Measurements from ENCODE around the gene GSX1. TPM values are rescaled to one million over a fixed set of nuclear protein-coding genes. Genes with fewer than 3 reads are reported as not detected.
A peak's percentile ranks its signal among the peaks of the same experiment; 100 is the strongest.

The GSX1 gene
- total RNA-seq, 2 donors from 2014 or later: not detected

DNA sequence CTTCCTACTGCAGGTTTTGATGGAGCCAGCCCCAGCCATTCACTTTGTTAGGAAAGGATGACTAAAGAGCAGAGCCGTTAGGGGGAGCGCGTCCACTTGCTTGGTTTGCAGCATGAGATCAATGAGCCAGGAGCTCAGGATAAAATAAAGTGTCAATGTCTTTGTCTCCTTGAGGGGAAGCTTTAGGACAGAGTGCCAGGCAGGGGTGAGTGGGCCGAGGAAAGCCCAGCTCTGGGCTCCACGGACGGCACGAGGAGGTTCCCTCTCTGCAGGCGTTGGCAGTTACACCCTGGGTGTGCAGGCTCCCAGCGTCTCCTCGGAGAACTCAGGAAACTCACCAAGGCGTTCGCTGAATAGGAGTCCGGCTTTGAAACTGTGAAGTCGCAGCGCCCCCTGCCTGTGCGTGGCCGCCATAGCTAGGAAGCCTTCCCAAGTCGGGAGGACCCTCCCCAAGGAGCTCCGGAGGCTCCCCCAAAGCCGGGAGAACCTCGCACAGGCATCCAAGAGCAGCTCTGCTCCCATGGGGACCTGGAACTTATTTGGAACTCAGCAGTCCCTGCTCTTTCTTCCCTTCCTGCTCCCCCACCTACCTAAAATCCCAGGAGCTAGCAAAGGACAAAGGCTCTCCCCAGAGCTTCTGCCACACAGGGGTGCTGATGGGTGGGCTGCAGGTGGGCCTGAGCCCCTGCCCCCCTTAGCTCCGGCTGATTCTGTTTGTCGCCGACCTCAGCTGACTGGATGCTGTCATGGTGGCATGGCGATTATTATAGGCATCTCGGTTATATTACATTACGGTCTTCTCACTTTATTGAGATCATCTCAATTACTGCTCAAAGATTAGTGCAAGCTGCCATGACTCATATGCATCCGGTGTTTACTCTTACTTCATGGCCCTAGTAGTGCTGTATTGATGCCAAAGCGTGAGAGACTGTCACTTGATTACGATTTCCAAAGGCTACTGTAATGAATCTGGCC lies 34.4 kb downstream of the GSX1 start:
- DNase-seq (peak; percentile 49 to 59 (median 59)), ATAC-seq (peak; percentile 69)
- Mint-ChIP-seq H3K27me3 (peaks cover 85% of the 10 kb centered on the region), H3K4me3 (no peak overlapping the region), H3K36me3 (ENCODE audit: low read depth) (peaks cover 4% of the 10 kb centered on the region), H3K27ac (no peak overlapping the region), H3K4me1 (peaks cover 4% of the 10 kb centered on the region)
- no peaks in the 10 kb centered on the region for H3K9me3 ChIP-seq (ENCODE audit: control insufficient read depth, low read length, poor library complexity, severe bottlenecking)

DNA sequence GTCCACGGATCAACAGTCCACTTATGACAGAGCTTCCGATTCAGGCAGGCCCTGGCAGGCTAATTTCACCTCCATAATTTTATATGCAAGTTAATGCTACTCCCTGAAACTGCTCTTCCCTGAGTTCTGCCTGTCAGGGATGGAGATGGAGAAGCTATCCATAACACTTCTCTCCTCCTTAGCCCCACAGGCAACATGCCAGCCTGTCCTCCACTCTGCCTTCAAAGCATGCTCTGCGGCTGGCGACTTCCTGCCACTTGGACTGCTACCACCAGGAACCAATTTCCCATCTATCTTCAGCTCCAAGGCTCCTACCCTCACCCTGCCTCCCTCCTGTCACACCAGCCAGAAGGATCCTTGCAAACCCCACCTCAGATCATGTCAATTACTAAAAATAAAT lies 35.4 kb downstream of the GSX1 start:
- H3K27me3 Mint-ChIP-seq: peaks cover 86% of the 10 kb centered on the region
- ATAC-seq: no peak

DNA sequence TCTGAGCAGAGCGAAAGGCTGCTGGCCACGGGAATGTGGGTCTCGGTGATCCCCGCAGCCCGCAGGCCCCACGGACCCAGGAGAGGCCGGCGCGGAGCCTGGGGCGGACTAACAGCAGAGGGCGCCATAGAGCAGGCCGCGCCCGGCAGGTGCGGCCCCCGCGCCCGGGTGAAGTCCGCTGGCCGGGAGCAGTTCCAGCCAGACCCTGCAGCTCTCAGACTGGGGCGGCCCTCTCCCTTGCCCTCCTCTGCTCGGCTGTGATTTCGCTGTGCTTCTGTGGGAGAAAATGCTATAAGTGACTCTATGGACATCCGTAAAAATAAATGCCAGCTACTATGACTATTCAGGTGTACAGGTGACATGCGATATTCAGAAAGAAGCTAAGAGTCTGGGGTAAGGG lies 37.7 kb downstream of the GSX1 start:
- H3K27ac Mint-ChIP-seq: no peak overlapping the region
- peaks cover 6% of the 10 kb centered on the region for H3K4me1 Mint-ChIP-seq
- peak; percentile 44 to 61 (median 57) for DNase-seq
- peak overlapping the region; percentile 70 for H3K4me3 Mint-ChIP-seq
- peak; percentile 88 for ATAC-seq
- H3K36me3 Mint-ChIP-seq (ENCODE audit: low read depth): peaks cover 4% of the 10 kb centered on the region
- H3K9me3 ChIP-seq (ENCODE audit: control insufficient read depth, low read length, poor library complexity, severe bottlenecking): no peaks in the 10 kb centered on the region
- peaks cover 83% of the 10 kb centered on the region for H3K27me3 Mint-ChIP-seq

More for the DNA sequence above, 35.4 kb downstream of the GSX1 start:
- H3K9me3 ChIP-seq (ENCODE audit: control insufficient read depth, low read length, poor library complexity, severe bottlenecking): no peaks in the 10 kb centered on the region
- Mint-ChIP-seq H3K36me3 (ENCODE audit: low read depth) (peaks cover 4% of the 10 kb centered on the region), H3K4me3 (no peak overlapping the region), H3K27ac (no peak overlapping the region), H3K4me1 (peaks cover 4% of the 10 kb centered on the region)
- no peak for DNase-seq

DNA sequence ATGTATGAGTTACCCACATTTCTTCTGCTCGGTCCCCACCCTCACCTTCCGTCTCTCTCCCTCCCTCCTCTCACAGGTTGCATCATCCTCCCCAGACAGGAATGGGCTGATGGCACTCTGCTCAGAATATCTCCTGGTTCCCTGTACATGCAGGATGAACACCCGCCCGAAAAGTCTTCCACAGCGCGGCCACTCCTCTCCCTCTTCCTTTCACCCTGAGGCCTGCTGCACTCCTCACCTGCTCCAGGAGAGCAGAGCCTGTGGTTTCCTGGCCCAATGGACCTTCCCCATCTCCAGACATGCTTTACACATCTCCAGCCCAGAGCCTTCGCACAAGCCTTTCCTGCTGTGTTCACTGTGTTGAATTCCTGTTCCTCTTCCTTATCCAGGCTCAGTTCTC lies 40.9 kb downstream of the GSX1 start:
- H3K4me1 Mint-ChIP-seq: peaks cover 6% of the 10 kb centered on the region
- H3K36me3 Mint-ChIP-seq (ENCODE audit: low read depth): peaks cover 5% of the 10 kb centered on the region
- DNase-seq (no peak), ATAC-seq (no peak)
- no peak overlapping the region for H3K4me3 Mint-ChIP-seq
- H3K27me3 Mint-ChIP-seq: peaks cover 76% of the 10 kb centered on the region
- H3K27ac Mint-ChIP-seq: no peak overlapping the region
- no peaks in the 10 kb centered on the region for H3K9me3 ChIP-seq (ENCODE audit: control insufficient read depth, low read length, poor library complexity, severe bottlenecking)

DNA sequence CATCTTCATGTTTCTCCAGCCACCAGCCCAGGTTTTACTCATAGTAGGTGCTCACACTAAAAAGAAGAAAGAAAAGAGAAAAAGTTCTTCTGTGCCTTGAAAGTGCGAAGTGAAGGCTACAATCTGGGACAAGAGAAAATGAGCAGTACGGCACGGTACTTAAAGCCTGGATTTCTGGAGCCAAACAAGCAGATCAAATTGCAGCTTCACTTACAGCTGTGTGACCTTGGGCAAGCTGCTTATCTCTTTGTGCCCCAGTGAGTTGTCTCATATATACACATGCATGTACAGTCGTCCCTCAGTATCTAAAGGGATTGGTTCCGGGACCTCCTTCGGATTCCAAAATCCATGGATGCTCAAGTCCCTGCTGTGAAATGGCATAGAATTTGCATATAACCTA lies 41.8 kb downstream of the GSX1 start:
- H3K4me1 Mint-ChIP-seq: peaks cover 6% of the 10 kb centered on the region
- DNase-seq (no peak), ATAC-seq (no peak)
- no peak overlapping the region for H3K4me3 Mint-ChIP-seq
- no peaks in the 10 kb centered on the region for H3K9me3 ChIP-seq (ENCODE audit: control insufficient read depth, low read length, poor library complexity, severe bottlenecking)
- H3K27me3 Mint-ChIP-seq: peaks cover 76% of the 10 kb centered on the region
- H3K36me3 Mint-ChIP-seq (ENCODE audit: low read depth): peaks cover 5% of the 10 kb centered on the region
- H3K27ac Mint-ChIP-seq: no peak overlapping the region

DNA sequence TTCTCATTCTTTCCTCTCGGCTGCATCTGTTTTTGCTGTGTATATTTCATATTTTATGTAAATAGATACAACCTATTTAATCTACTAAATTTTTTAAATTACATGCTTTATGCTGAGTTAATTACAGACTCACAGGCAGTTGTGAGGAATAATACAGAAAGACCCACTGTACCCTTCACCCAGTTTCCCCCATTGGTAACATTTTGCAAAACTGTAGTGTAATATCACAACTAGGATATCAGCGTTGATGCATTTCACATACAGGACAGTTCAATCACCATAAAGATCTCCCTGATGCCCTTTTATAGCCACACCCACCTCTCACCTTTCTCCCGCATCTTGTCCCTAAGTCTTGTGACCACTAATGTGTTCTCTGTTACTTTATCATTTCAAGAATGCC lies 43.5 kb downstream of the GSX1 start:
- Mint-ChIP-seq H3K27me3 (peaks cover 79% of the 10 kb centered on the region), H3K4me1 (peaks cover 2% of the 10 kb centered on the region), H3K36me3 (ENCODE audit: low read depth) (peaks cover 5% of the 10 kb centered on the region), H3K27ac (no peak overlapping the region), H3K4me3 (no peak overlapping the region)
- DNase-seq (no peak), ATAC-seq (no peak)
- H3K9me3 ChIP-seq (ENCODE audit: control insufficient read depth, low read length, poor library complexity, severe bottlenecking): no peaks in the 10 kb centered on the region

DNA sequence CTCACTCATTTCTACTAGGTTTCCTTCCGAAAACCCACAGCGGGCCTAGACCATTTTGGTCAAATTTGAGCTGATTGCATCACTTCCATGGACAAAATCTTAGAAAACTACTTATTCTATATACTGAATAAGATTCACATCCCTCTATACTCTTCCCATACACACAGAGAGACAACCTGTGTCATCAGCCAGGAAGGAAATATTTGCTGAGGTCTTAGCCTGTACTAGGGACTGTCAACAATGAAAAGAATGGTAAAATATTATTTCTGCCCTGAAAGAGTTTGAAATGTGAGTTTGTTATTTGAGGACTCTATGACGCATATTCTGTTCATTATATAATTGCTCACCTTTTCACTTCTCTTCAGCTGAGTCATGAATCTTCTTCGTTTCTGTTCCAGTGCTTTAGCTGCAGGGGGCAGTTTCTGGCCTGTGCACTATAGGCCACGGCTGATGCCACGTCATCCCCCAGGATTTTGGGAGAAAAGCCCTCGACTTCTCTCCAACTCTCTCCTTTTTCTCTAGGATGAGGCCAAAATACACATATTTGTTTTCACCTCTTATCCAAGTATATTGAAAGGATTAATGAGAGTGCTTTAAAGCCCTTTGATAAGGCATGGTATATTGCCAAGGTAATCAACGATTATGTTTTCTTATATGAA lies 47.7 kb downstream of the GSX1 start:
- peaks cover 81% of the 10 kb centered on the region for H3K27me3 Mint-ChIP-seq
- no peaks in the 10 kb centered on the region for H3K4me1 Mint-ChIP-seq
- H3K36me3 Mint-ChIP-seq (ENCODE audit: low read depth): peaks cover 7% of the 10 kb centered on the region
- H3K9me3 ChIP-seq (ENCODE audit: control insufficient read depth, low read length, poor library complexity, severe bottlenecking): no peaks in the 10 kb centered on the region
- no peak overlapping the region for H3K4me3 Mint-ChIP-seq
- H3K27ac Mint-ChIP-seq: no peak overlapping the region
- ATAC-seq (no peak), DNase-seq (no peak)

DNA sequence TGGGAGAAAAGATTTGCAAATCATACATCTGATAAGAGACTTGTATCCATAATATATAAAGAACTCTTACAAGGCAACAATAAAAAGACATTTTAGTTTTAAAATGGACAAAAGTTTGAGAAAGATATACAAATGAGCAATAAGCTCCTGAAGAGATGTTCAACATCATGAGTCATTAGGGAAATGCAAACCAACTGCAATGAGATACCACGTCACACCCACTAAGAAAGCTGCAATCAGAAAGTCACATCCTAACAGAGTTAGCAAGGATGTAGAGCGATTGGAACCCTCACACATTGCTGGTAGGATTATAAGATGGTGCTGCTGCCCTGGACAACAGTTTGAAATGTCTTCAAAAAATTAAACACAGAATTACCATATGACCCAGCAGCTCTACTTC lies 50.3 kb downstream of the GSX1 start:
- H3K4me1 Mint-ChIP-seq: no peaks in the 10 kb centered on the region
- peaks cover 4% of the 10 kb centered on the region for H3K36me3 Mint-ChIP-seq (ENCODE audit: low read depth)
- H3K27ac Mint-ChIP-seq: no peak overlapping the region
- H3K27me3 Mint-ChIP-seq: peaks cover 85% of the 10 kb centered on the region
- no peak for ATAC-seq
- DNase-seq: no peak
- H3K4me3 Mint-ChIP-seq: no peak overlapping the region
- H3K9me3 ChIP-seq (ENCODE audit: control insufficient read depth, low read length, poor library complexity, severe bottlenecking): no peaks in the 10 kb centered on the region

Other genes starting within 250 kb of the GSX1 start
- 1 to 10 TPM; 4.6 to 6.9 TPM for gene LNX2, start 172.0 kb upstream of the GSX1 start, total RNA-seq
- 100 to 1,000 TPM; 129 to 150 TPM for gene POLR1D, start 170.6 kb upstream of the GSX1 start, total RNA-seq
- gene PDX1, start 127.5 kb downstream of the GSX1 start, total RNA-seq: not detected
- gene CDX2, start 176.8 kb downstream of the GSX1 start, total RNA-seq: not detected
- not detected for gene URAD, start 196.2 kb downstream of the GSX1 start, total RNA-seq